AG04449 (cell line): ENCODE results near the gene HBS1L.

Experiments used
- CTCF ChIA-PET: fragments of 350-600 bp; formaldehyde crosslinking; extraction: SDS; loops from one replicate; lab custom pipeline; 2021; ENCODE audit warnings: antibody characterized with exemption; lab: Yijun Ruan, JAX
- POLR2A ChIA-PET: fragments of 400-600, 350-600 bp; formaldehyde crosslinking; extraction: SDS; loops from one replicate; lab custom pipeline; 2020; ENCODE audit warnings: antibody characterized with exemption, inconsistent platforms; lab: Yijun Ruan, JAX
- DNase-seq: peaks from one replicate; pipeline ENCODE4 v3.0.0-alpha.2; 2010; ENCODE audit warnings: low read depth, low spot score
- H3K4me3 ChIP-seq: 2 replicates; pipeline ENCODE4 v1.5.1; 2011; ENCODE audit warnings: low read depth, mild to moderate bottlenecking, control low read depth, low read length
- TF ChIP-seq, protein P1 (sequence below): IDR thresholded peaks from one replicate; pipeline ENCODE4 v1.5.1; 2011; ENCODE audit warnings: mild to moderate bottlenecking, moderate library complexity, low read length, control low read depth, inconsistent platforms; ENCODE audit not compliant: insufficient read depth; ENCODE audit errors: missing control alignments

Gene HBS1L

GRCh38 chr6:134930463-134930862 is 124.2 kb downstream of the HBS1L start:
- DNase-seq: no peak
- POLR2A ChIA-PET: no interaction called here
- TF ChIP-seq, protein P1, sequence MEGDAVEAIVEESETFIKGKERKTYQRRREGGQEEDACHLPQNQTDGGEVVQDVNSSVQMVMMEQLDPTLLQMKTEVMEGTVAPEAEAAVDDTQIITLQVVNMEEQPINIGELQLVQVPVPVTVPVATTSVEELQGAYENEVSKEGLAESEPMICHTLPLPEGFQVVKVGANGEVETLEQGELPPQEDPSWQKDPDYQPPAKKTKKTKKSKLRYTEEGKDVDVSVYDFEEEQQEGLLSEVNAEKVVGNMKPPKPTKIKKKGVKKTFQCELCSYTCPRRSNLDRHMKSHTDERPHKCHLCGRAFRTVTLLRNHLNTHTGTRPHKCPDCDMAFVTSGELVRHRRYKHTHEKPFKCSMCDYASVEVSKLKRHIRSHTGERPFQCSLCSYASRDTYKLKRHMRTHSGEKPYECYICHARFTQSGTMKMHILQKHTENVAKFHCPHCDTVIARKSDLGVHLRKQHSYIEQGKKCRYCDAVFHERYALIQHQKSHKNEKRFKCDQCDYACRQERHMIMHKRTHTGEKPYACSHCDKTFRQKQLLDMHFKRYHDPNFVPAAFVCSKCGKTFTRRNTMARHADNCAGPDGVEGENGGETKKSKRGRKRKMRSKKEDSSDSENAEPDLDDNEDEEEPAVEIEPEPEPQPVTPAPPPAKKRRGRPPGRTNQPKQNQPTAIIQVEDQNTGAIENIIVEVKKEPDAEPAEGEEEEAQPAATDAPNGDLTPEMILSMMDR: no peak
- H3K4me3 ChIP-seq: no peak overlapping the region
- CTCF ChIA-PET: interaction anchor here (0.8 kb wide), 1 partner anchor 11 kb away, joined by 3 read pairs; no protein-coding TSS in a partner anchor

DNA sequence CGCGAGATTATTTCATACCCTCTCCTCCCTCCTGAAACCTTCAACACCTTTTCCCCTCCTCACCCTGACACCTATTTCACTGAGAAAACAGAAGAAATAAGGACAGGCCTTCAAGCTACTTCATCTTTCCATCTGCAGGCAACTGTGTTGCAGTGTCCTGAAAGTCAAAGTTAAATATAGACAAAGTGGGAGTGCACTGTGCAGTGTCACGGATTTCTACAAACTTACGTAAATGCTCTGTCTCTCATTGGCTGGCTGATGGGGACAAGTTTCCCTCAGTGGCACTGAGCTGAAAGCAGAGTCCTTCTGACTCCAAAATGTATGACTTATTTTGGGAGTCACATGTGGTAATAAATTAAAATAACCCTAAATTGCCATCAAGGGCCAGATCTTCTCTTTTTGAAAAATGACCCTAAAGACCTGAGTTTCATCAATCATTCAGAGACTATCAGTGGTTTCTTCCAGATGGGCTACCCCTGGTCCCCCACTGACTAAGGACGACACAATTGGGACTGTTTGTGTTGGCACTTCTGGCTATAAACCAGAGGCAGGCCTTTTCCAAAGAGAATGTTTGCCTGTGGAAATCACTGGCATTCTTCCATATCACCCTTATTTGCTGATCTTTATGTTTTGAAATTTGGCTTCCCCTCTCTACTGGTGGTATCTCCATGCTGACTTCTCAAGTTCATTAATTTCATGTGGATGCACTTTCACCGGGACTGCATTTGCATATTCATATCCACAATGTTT is 126.3 kb downstream of the HBS1L start:
- ChIA-PET POLR2A (no interaction called here), CTCF (interaction anchor here (1.1 to 3.1 kb wide), 3 partner anchors 9 to 775 kb away, joined by 3 to 13 read pairs (median 4); no protein-coding TSS in a partner anchor)
- no peak overlapping the region for H3K4me3 ChIP-seq
- TF ChIP-seq, protein P1: no peak
- DNase-seq: no peak

DNA sequence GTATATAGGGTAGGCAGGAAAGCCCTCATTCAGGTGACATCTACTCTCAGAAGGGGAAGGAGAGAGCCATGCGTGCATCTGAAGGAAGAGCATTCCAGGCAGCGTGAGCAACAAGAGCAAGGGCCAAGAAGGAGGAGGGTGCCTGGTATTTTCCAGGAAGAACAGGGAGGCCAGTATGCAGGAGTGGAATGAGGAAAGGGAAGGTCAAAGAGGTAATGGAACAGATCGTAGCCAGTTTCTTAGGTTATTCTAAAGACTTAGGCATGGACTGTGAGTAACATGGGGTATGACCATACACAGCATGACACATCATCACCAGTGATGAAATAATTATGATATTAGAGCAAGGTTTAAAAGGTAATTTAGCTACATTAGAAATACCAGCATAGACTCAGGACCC is 128.8 kb downstream of the HBS1L start:
- TF ChIP-seq, protein P1: no peak
- no peak overlapping the region for H3K4me3 ChIP-seq
- no peak for DNase-seq
- ChIA-PET POLR2A (no interaction called here), CTCF (interaction anchor here (0.7 to 1.3 kb wide), 4 partner anchors 10 to 769 kb away, joined by 3 to 10 read pairs (median 3); no protein-coding TSS in a partner anchor)

- H3K4me3 ChIP-seq: no peak overlapping the region
- POLR2A ChIA-PET: no interaction called here
- TF ChIP-seq, protein P1: no peak
- CTCF ChIA-PET: interaction anchor here (1.7 to 3.0 kb wide), 3 partner anchors 13 to 34 kb away, joined by 3 to 10 read pairs (median 8); no protein-coding TSS in a partner anchor
- no peak for DNase-seq
Observed at GRCh38 chr6:134921721-134922261, 132.8 kb downstream of the HBS1L start.

DNA sequence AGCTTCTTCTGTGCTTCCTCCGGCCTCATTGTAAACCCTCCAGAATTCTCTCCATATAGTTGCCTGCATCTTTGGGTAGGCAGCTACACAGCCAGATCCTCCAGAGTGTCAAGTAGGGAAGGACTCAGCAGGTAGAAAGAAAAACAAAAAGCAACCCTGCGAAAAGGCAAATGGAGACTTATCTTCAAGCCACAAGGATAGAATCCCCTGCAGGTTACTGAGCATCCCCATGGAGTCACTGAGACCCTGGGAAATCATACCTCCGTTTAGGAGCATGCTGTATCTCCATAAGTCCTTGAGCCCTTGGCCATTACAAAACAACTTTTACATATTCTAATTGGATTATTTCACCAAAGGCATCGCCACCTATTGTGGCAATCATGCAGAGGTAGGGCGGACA is 133.3 kb downstream of the HBS1L start:
- ChIA-PET CTCF (interaction anchor here (1.0 to 3.5 kb wide), 5 partner anchors 12 to 33 kb away, joined by 3 to 27 read pairs (median 8); no protein-coding TSS in a partner anchor), POLR2A (no interaction called here)
- H3K4me3 ChIP-seq: no peak overlapping the region
- DNase-seq: no peak
- TF ChIP-seq, protein P1: no peak

DNA sequence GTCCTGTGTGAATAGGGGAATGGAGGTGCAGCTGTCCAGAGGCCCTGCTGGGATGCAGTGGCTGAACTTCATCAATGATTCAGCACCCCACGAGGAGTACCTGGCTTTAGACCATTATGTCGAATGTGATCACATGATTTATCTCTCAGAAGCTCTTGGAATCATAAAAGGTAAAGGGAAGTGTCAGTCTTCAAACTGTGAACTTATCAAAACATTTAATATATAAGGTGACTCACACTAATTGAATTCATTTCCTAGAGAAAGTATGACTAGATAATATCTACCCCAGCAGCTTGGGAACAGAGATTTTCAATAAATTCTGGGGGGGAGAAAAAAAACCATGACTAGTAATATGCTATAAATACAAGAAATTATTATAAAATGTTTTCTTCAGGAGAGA is 134.2 kb downstream of the HBS1L start:
- CTCF ChIA-PET: interaction anchor here (1.0 to 3.5 kb wide), 7 partner anchors 11 to 797 kb away, joined by 3 to 27 read pairs (median 3); no protein-coding TSS in a partner anchor
- POLR2A ChIA-PET: no interaction called here
- TF ChIP-seq, protein P1: no peak
- H3K4me3 ChIP-seq: no peak overlapping the region
- no peak for DNase-seq
